Dendritic cell treated with granulocyte-macrophage colony-stimulating factor and Interleukin-4, amounts not matched to agents 40 ng/mL and 50 ng/mL, for 4 days (primary cell): ENCODE results near the gene CRPPA.
A peak's percentile ranks its signal among the peaks of the same experiment; 100 is the strongest.

Experiments used
- H3K27ac Mint-ChIP-seq: one replicate; pipeline ENCODE4 v1.8.0; 2022; ENCODE audit warnings: mild to moderate bottlenecking, mixed read lengths
- H3K27me3 Mint-ChIP-seq: one replicate; pipeline ENCODE4 v1.8.0; 2022; ENCODE audit warnings: mild to moderate bottlenecking, mixed read lengths
- H3K36me3 Mint-ChIP-seq: one replicate; pipeline ENCODE4 v1.8.0; 2022; ENCODE audit warnings: low read depth, mixed read lengths
- H3K4me1 Mint-ChIP-seq: one replicate; pipeline ENCODE4 v1.8.0; 2022; ENCODE audit warnings: low read depth, mixed read lengths
- H3K4me3 Mint-ChIP-seq: one replicate; pipeline ENCODE4 v1.8.0; 2022; ENCODE audit warnings: mild to moderate bottlenecking, moderate library complexity, mixed read lengths
- H3K9me3 Mint-ChIP-seq: one replicate; pipeline ENCODE4 v1.8.0; 2022; ENCODE audit warnings: mixed read lengths
- intact Hi-C: fragments of 100-400 bp; cut with micrococcal nuclease; formaldehyde crosslinking; loops from one replicate; pipeline ENCODE4 v1.15.0; 2022

The CRPPA gene

DNA sequence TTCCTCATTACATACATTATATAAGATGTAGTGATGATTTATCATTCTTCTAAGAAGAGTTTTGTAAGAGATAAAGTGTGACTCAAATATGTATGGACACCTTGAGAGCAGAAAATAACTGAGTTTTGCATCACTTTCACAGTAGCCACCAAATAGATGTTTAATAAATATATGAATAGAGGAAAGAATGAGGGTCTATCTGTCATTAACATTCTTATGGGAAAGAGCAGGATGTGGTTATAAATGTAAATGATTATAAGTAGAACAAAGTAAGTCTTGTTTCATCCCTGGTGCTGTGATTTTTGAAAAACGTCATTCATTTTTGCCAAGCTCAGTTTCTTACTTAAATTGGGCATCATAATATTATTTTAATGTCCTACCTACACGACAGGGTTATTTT lies 15.0 kb upstream of the CRPPA start:
- Mint-ChIP-seq H3K4me1 (no peaks in the 10 kb centered on the region), H3K36me3 (no peaks in the 10 kb centered on the region), H3K4me3 (no peak overlapping the region), H3K27ac (no peak overlapping the region), H3K27me3 (peaks cover 3% of the 10 kb centered on the region), H3K9me3 (no peaks in the 10 kb centered on the region)
- intact Hi-C loops: no loop called here

DNA sequence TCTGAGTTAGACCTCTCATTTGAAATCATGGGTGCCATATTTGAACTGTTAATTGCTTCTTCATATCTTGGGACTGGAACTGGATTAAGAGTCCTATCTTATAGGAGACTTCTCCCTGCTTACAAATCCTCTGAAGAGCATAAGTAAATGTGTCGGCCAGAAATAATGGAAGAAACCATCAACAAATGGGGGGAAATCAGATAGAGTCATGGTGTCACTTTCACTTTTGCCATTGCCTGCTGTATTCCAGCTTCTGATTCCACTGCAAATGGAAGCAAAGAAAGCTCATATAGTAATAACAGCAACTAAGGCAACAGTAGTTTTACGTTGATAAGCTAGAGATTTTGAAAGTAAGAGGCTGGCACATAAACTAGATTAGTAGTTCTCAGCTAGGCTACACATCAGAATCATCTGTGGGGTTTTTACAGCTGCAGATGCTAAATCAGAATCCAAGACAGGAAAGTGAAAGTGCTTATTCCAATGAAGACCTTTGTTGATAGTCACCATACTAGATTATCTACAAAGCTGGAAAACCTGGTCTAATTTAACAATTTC lies 12.3 kb upstream of the CRPPA start:
- Mint-ChIP-seq H3K36me3 (no peaks in the 10 kb centered on the region), H3K27ac (no peak overlapping the region), H3K9me3 (no peaks in the 10 kb centered on the region), H3K4me3 (no peak overlapping the region), H3K27me3 (peaks cover 8% of the 10 kb centered on the region), H3K4me1 (peaks cover 5% of the 10 kb centered on the region)
- intact Hi-C loops: loop anchor here (5.0 kb wide), 1 partner anchor 129 kb away; no protein-coding TSS in a partner anchor

- Mint-ChIP-seq H3K9me3 (no peaks in the 10 kb centered on the region), H3K36me3 (no peaks in the 10 kb centered on the region), H3K27me3 (peaks cover 11% of the 10 kb centered on the region), H3K4me3 (no peak overlapping the region), H3K4me1 (peaks cover 9% of the 10 kb centered on the region), H3K27ac (no peak overlapping the region)
- intact Hi-C loops: loop anchor here (5.0 kb wide), 1 partner anchor 130 kb away; no protein-coding TSS in a partner anchor
Observed at GRCh38 chr7:16432425-16432731, 11.0 kb upstream of the CRPPA start.

GRCh38 chr7:16431646-16432424 lies 10.5 kb upstream of the CRPPA start:
- no peak overlapping the region for H3K4me3 Mint-ChIP-seq
- H3K27ac Mint-ChIP-seq: no peak overlapping the region
- peaks cover 9% of the 10 kb centered on the region for H3K4me1 Mint-ChIP-seq
- intact Hi-C loops: loop anchor here (5.0 kb wide), 1 partner anchor 130 kb away; no protein-coding TSS in a partner anchor
- H3K27me3 Mint-ChIP-seq: peaks cover 11% of the 10 kb centered on the region
- no peaks in the 10 kb centered on the region for H3K36me3 Mint-ChIP-seq
- no peaks in the 10 kb centered on the region for H3K9me3 Mint-ChIP-seq

DNA sequence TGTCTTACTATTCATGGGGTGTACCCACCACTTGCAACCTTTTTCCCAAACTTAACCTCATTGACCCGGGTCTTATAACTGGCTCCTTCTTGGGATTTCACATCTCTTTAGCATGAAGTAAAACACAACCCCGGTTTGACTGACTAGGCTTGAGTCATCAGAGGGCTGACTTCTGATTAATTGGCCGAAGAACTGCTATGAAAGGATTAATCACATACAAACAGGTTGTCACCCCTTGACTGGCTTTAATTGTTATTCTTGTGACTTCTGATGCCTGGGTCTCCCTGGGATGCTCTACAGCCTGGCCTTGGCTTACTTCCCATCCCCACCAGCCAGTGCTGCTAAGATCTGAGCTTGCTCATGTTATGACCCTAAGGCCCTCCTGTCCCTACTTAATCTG lies 8.8 kb upstream of the CRPPA start:
- H3K9me3 Mint-ChIP-seq: no peaks in the 10 kb centered on the region
- H3K4me1 Mint-ChIP-seq: peaks cover 9% of the 10 kb centered on the region
- intact Hi-C loops: loop anchor here (5.0 kb wide), 1 partner anchor 132 kb away; no protein-coding TSS in a partner anchor
- H3K27me3 Mint-ChIP-seq: peaks cover 20% of the 10 kb centered on the region
- H3K4me3 Mint-ChIP-seq: no peak overlapping the region
- H3K27ac Mint-ChIP-seq: no peak overlapping the region
- H3K36me3 Mint-ChIP-seq: no peaks in the 10 kb centered on the region

- Mint-ChIP-seq H3K4me3 (no peak overlapping the region), H3K27ac (no peak overlapping the region), H3K36me3 (no peaks in the 10 kb centered on the region), H3K4me1 (peaks cover 9% of the 10 kb centered on the region), H3K27me3 (peaks cover 25% of the 10 kb centered on the region), H3K9me3 (no peaks in the 10 kb centered on the region)
- intact Hi-C loops: no loop called here
Observed at GRCh38 chr7:16428672-16429071, 7.3 kb upstream of the CRPPA start.

- no peaks in the 10 kb centered on the region for H3K9me3 Mint-ChIP-seq
- peaks cover 9% of the 10 kb centered on the region for H3K4me1 Mint-ChIP-seq
- no peaks in the 10 kb centered on the region for H3K36me3 Mint-ChIP-seq
- intact Hi-C loops: no loop called here
- no peak overlapping the region for H3K27ac Mint-ChIP-seq
- H3K4me3 Mint-ChIP-seq: no peak overlapping the region
- peaks cover 25% of the 10 kb centered on the region for H3K27me3 Mint-ChIP-seq
Observed at GRCh38 chr7:16428182-16428581, 6.8 kb upstream of the CRPPA start.

DNA sequence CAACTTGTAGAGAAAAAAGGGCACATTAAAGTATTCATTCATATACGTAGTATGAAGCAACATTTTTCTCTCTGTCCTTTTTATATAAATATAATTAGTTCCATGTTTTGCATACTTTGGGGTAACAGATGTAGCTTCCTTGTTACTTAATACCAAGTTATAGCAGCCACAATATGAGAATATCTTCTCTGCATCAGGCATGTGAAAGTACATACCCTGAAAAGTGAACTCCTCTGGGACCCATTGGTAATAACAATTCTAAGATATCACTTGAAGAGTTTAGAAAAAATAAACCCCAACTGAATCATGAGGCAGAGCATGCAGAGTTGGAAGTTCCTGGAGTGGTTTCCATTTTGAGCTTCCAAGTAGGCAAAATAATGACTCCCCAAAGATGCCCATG lies 2.4 kb upstream of the CRPPA start:
- no peaks in the 10 kb centered on the region for H3K36me3 Mint-ChIP-seq
- peaks cover 56% of the 10 kb centered on the region for H3K27me3 Mint-ChIP-seq
- H3K4me3 Mint-ChIP-seq: no peak overlapping the region
- intact Hi-C loops: no loop called here
- no peak overlapping the region for H3K27ac Mint-ChIP-seq
- H3K4me1 Mint-ChIP-seq: peaks cover 25% of the 10 kb centered on the region
- no peaks in the 10 kb centered on the region for H3K9me3 Mint-ChIP-seq

- Mint-ChIP-seq H3K4me3 (no peak overlapping the region), H3K36me3 (no peaks in the 10 kb centered on the region), H3K27ac (no peak overlapping the region), H3K4me1 (peaks cover 19% of the 10 kb centered on the region), H3K9me3 (no peaks in the 10 kb centered on the region), H3K27me3 (peaks cover 61% of the 10 kb centered on the region)
- intact Hi-C loops: no loop called here
Observed at GRCh38 chr7:16422917-16423316, 1.6 kb upstream of the CRPPA start.

DNA sequence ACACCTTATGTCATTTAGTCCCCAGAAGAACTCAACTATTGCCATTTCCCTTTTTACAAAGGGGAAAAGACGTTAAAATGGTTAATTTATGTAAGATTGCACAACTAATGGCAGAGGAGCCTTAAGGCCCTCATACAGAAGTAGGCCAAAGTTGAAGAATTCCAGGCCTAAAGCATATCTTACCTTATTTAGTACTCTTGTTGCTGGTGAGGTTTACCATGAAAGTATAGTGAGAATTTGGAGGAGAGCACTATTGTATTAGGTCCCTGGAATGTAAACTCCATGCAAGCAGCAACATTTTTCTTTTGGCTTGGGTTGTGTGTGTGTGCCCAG lies 731 bp upstream of the CRPPA start:
- Mint-ChIP-seq H3K4me3 (no peak overlapping the region), H3K4me1 (peaks cover 22% of the 10 kb centered on the region), H3K27ac (no peak overlapping the region), H3K9me3 (no peaks in the 10 kb centered on the region), H3K27me3 (peaks cover 67% of the 10 kb centered on the region), H3K36me3 (no peaks in the 10 kb centered on the region)
- intact Hi-C loops: no loop called here

GRCh38 chr7:16420649-16421332 lies 547 bp downstream of the CRPPA start:
- Mint-ChIP-seq H3K27me3 (peaks cover 73% of the 10 kb centered on the region), H3K36me3 (no peaks in the 10 kb centered on the region), H3K27ac (peak overlapping the region; percentile 57), H3K4me3 (peak overlapping the region; percentile 84), H3K9me3 (no peaks in the 10 kb centered on the region), H3K4me1 (peaks cover 29% of the 10 kb centered on the region)
- intact Hi-C loops: no loop called here

DNA sequence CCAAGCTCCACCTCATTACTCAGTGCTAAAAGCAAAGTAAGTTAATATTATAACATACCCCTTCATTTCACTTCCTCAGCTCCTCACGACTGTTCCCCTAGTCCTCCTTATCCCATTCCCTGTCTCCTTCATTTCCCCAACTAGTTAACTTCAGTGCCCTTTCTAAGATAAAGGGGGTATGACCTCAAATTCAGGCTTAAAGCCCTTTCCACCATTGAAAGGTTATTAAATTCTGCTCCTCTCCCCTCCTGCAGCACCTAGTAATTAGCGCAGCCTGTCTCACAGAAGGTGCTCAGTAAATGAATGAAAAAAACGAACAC lies 1.0 kb downstream of the CRPPA start:
- H3K27me3 Mint-ChIP-seq: peaks cover 76% of the 10 kb centered on the region
- peak overlapping the region; percentile 57 for H3K27ac Mint-ChIP-seq
- intact Hi-C loops: no loop called here
- peak overlapping the region; percentile 84 for H3K4me3 Mint-ChIP-seq
- no peaks in the 10 kb centered on the region for H3K9me3 Mint-ChIP-seq
- no peaks in the 10 kb centered on the region for H3K36me3 Mint-ChIP-seq
- peaks cover 29% of the 10 kb centered on the region for H3K4me1 Mint-ChIP-seq

GRCh38 chr7:16419859-16420258 lies 1.5 kb downstream of the CRPPA start:
- intact Hi-C loops: no loop called here
- no peaks in the 10 kb centered on the region for H3K9me3 Mint-ChIP-seq
- no peak overlapping the region for H3K4me3 Mint-ChIP-seq
- no peaks in the 10 kb centered on the region for H3K36me3 Mint-ChIP-seq
- peaks cover 77% of the 10 kb centered on the region for H3K27me3 Mint-ChIP-seq
- peaks cover 29% of the 10 kb centered on the region for H3K4me1 Mint-ChIP-seq
- H3K27ac Mint-ChIP-seq: no peak overlapping the region

- Mint-ChIP-seq H3K4me3 (no peak overlapping the region), H3K36me3 (no peaks in the 10 kb centered on the region), H3K27me3 (peaks cover 78% of the 10 kb centered on the region), H3K4me1 (peaks cover 29% of the 10 kb centered on the region), H3K27ac (no peak overlapping the region), H3K9me3 (no peaks in the 10 kb centered on the region)
- intact Hi-C loops: no loop called here
Observed at GRCh38 chr7:16419126-16419525, 2.2 kb downstream of the CRPPA start.
